NCI-H2196 (cell line): Measurements from ENCODE around the gene MARCHF10.
A peak's percentile ranks its signal among the peaks of the same experiment; 100 is the strongest.

Source experiments
- DNase-seq: peaks from one replicate; lab custom pipeline; 2025; ENCODE audit not compliant: unreplicated experiment; lab: John Stamatoyannopoulos, UW

The MARCHF10 gene

GRCh38 chr17:62664336-62665120, 143.6 kb downstream of the MARCHF10 start:
- no peak for DNase-seq

- no peak for DNase-seq
Observed at GRCh38 chr17:62663304-62663703, 144.8 kb downstream of the MARCHF10 start.

DNA sequence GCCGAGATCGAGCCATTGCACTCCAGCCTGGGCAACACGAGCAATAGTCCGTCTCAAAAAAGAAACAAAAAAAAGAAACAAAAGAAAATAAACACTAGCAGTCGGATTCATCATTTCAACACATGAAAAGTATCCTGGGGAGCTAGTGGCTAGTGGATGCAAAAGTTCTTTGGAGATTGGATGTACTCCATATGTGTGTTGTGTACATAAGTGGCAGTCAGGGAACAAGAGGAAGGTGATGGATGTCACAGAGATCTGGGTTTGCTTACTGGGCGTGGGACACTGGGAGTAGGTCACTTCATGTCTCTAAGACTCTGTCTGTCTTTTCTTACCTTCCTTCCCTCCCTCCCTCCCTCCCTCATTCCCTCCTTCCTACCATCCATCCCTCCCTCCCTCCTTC, 145.3 kb downstream of the MARCHF10 start:
- DNase-seq, result no peak

DNA sequence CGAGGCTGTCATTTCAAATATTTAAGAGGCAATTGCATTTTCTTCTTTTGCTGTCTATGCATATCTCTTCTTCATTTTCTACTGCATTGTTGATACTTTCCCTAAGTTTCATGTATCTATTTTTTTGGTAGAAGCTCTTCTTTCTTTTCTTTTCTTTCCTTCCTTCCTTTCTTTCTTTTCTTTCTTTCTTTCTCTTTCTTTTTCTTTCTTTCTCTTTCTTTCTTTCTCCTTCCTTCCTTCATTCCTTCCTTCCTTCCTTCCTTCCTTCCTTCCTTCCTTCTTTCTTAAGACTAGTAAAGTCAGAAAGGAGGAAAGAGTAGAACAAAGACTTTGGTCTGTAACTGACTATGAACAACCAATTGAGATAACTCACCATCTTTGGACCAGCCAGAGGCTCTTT, 146.8 kb downstream of the MARCHF10 start:
- DNase-seq, result no peak

GRCh38 chr17:62660629-62661118, 147.4 kb downstream of the MARCHF10 start:
- no peak for DNase-seq

DNA sequence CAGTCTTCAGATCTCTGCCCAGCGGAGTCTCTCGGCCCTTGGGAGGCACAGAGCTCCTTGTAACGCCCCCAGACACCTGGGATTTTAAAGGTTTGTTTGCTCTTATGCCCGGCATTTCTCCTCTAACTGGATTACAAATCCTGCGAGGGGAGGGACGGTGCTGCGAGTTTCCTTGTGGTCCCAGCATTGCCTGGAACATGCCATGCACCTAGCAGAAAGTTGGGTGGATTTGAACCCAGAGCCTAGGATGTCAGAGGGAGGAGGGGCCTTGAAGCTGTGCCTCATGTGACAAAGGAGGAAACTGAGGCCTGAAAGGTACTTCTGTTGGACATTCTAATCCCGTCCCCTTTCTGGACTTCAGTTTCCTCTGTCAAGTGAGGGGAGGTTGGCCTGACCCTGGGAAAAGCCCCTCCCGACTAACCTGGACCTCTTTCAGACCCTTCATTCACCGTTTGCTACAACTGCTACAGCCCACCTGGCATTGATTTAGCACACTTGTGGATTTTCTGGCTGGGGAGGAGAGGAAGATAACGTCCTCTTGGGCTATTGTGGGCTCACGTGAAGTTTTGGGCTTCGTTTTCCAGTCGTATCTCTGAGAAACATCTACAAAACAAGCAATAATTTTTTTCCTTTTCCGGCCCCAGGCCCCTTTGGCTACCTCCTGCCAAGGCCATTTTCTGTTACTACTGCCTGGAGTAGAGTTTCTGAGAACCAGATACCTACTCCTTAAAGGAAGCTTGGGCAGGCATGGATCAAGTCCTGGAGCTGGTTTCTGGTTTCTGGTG, 149.8 kb downstream of the MARCHF10 start:
- no peak for DNase-seq

- no peak for DNase-seq
Observed at GRCh38 chr17:62657690-62658089, 150.4 kb downstream of the MARCHF10 start.

GRCh38 chr17:62657145-62657665, 150.9 kb downstream of the MARCHF10 start:
- DNase-seq, result no peak

- no peak for DNase-seq
Observed at GRCh38 chr17:62656446-62656845, 151.7 kb downstream of the MARCHF10 start.

DNA sequence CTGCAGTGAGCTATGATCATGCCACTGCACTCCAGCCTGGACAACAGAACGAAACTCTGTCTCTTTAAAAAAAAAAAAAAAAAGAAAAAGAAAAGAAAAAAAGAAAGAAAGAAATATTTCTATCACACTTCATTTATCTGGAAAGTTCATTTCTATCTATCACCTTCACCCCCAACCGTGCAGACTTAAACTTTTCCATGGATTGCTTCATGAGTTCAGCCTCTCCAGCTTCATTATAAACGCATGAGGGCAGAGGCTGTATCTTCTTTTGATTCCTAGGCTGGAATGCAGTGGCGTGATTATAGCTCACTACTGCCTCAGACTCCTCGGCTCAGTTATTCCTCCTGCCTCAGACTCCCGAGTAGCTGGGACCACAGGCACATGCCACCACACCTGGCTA, 152.5 kb downstream of the MARCHF10 start:
- DNase-seq, result no peak

DNA sequence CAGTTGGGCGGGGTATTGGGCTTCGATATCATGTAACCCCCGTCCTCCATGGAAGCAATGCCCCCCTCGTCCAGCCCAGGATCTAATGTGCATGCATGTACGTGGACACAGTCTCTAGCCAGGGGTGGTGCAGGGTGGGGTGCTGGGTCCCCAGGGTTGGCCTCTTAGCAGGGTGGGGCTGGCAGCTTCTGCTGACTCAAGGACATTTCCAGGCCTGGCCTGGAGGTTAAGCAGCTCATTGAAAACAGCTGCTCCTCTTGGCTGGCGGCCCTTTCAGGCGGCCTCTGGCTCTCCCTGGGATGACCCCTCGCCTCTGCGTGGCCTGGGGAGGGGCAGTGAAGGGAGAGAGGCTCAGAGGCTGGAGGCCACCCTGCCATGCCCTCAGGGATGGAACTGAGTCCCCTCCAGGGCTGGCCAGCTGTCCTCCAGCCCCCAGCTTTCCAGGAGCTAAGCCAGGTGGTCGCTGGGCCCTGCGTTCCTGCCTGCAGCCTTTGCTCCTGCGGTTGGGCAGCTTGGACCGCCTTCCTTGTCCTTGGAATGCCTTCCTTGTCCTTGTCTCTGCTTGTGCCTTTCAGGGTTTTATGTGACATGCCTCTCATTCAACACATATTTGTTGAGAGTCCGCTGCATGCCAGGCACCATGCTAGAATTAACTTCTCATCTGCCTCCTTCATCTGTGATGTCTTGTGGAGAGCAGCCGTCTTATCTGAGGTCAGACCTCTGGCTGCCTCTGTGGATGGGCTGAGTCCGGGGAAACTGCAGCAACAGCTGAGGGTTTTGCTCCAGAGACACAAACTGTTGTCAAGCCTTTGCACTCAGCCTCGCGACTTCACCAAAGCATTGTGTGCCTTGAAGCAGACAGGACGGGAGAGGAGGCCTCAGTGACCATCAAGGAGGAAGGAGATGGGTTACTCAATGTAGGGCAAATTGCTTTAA, 154.0 kb downstream of the MARCHF10 start:
- peak; percentile 71 for DNase-seq

GRCh38 chr17:62653002-62653825, 154.9 kb downstream of the MARCHF10 start:
- DNase-seq, result peak; percentile 94

DNA sequence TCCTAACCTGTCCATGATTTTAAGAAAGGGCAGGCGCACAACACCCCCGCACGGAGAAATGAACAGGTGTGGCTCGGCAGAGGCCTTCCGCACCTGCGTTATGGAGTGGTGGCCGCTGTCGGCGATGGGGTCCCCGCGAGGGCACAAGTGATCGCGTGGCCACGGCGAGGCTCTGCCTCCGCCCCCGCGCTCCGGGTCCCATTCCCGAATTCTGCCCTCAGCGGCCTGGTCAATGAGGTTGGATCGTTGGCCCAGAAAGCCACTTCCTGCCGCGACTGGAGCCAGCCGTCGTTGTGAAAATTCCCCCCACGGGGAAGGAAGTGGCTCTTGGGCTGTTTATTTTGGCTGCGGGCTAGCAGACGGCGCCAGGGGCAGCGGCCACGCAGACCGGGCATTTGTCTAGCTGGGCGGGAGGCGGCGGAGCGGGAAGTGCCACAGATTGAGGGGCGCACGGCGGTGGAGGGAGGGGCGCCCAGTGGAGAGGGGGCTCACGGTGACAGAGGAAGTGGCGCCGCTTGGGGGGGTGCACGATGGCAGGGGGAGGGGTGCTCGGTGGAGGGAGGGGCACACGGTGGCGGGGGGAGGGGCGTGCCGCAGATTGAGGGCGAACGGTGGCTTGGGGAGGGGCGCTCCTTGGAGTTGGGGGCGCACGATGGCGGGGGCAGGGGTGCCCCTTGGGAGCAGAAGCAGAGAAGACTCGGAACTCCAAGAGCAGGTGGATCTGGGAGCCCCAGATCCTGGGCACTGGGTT, 155.7 kb downstream of the MARCHF10 start:
- DNase-seq, result peak; percentile 84
